Fibroblast of lung (primary cell): ENCODE data around the gene DGCR8. TPM values are rescaled to one million over a fixed set of nuclear protein-coding genes. Genes with fewer than 3 reads are reported as not detected.

Source experiments
- DNase-seq, 2 donors: peaks; one replicate each; pipeline versions ENCODE4 v3.0.0 to v3.0.0-alpha.2; 2010; ENCODE audit warnings: low read depth in 2 of 2
- H2AFZ ChIP-seq: 2 replicates; pipeline ENCODE4 v1.5.1; 2012; ENCODE audit warnings: low read length, control low read depth, inconsistent platforms
- H3K27ac ChIP-seq: 2 replicates; pipeline ENCODE4 v1.5.1; 2011; ENCODE audit warnings: low read length, control low read depth; ENCODE audit not compliant: insufficient read depth
- H3K27me3 ChIP-seq: 2 replicates; pipeline ENCODE4 v1.5.1; 2011; ENCODE audit warnings: mild to moderate bottlenecking, low read length; ENCODE audit not compliant: control insufficient read depth, insufficient read depth
- H3K36me3 ChIP-seq: 2 replicates; pipeline ENCODE4 v1.5.1; 2011; ENCODE audit warnings: low read length; ENCODE audit not compliant: control insufficient read depth, insufficient read depth
- H3K4me1 ChIP-seq: 2 replicates; pipeline ENCODE4 v1.5.1; 2011; ENCODE audit warnings: low read length; ENCODE audit not compliant: control insufficient read depth, insufficient read depth; ENCODE audit errors: extremely low read depth
- H3K4me2 ChIP-seq: 2 replicates; pipeline ENCODE4 v1.5.1; 2011; ENCODE audit warnings: low read length, control low read depth; ENCODE audit not compliant: insufficient read depth; ENCODE audit errors: extremely low read depth
- H3K4me3 ChIP-seq, 4 experiments: fragments of 200-600 bp in 1 of 4; sonication (generic) in 1 of 4; replicated peaks in 1 of 4; 2 replicates each; pipeline ENCODE4 v1.5.1; 2011 to 2016; ENCODE audit warnings: low read length in 4 of 4, low read depth in 3 of 4, mild to moderate bottlenecking in 3 of 4, control low read depth in 2 of 4, inconsistent platforms in 1 of 4, mixed read lengths in 1 of 4; ENCODE audit not compliant: insufficient read depth in 1 of 4; ENCODE audit errors: control extremely low read depth in 1 of 4
- H3K79me2 ChIP-seq: 2 replicates; pipeline ENCODE4 v1.5.1; 2012; ENCODE audit warnings: mild to moderate bottlenecking, low read length, inconsistent platforms; ENCODE audit not compliant: control insufficient read depth, insufficient read depth
- H3K9ac ChIP-seq: 2 replicates; pipeline ENCODE4 v1.5.1; 2011; ENCODE audit warnings: mild to moderate bottlenecking, low read length, control low read depth; ENCODE audit not compliant: insufficient read depth
- H3K9me3 ChIP-seq: 2 replicates; pipeline ENCODE4 v1.5.1; 2012; ENCODE audit warnings: low read depth, low read length; ENCODE audit not compliant: control insufficient read depth, insufficient read depth
- H4K20me1 ChIP-seq: 2 replicates; pipeline ENCODE4 v1.5.1; 2011; ENCODE audit warnings: low read length; ENCODE audit not compliant: control insufficient read depth, insufficient read depth; ENCODE audit errors: extremely low read depth
- EZH2 ChIP-seq: IDR thresholded peaks from 2 replicates; pipeline ENCODE4 v1.5.1; 2012; ENCODE audit warnings: low read length, control low read depth, mild to moderate bottlenecking; ENCODE audit errors: missing control alignments
- polyA plus RNA-seq, 2 donors: library from polyadenylated mRNA; depleted of rRNA in 1 of 2; stranded (reverse) in 1 of 2; unstranded in 1 of 2; fragments of >200 nt; gene quantifications; 2 replicates each; pipeline ENCODE4 v1.2.1, GENCODE V29; 2011 to 2012; ENCODE audit warnings: missing spikeins in 1 of 2
- total RNA-seq: library from RNA; depleted of rRNA; stranded (reverse); fragments of >200 nt; gene quantifications from 2 replicates; pipeline ENCODE4 v1.2.1, GENCODE V29; 2014
- TF ChIP-seq, protein P1 (sequence below), 2 donors: IDR thresholded peaks in 1 of 2; conservative IDR thresholded peaks in 1 of 2; 1 replicate in 1 of 2; 2 replicates in 1 of 2; pipeline ENCODE4 v1.5.1; 2011 to 2012; ENCODE audit warnings: low read length in 2 of 2, control low read depth in 1 of 2, inconsistent platforms in 1 of 2, low read depth in 1 of 2, mild to moderate bottlenecking in 1 of 2

The DGCR8 gene
- total and polyA plus RNA-seq, 2 donors (not counting 1 experiment from before 2014, with no cell fraction given) = 18.8 to 21.3 TPM

DNA sequence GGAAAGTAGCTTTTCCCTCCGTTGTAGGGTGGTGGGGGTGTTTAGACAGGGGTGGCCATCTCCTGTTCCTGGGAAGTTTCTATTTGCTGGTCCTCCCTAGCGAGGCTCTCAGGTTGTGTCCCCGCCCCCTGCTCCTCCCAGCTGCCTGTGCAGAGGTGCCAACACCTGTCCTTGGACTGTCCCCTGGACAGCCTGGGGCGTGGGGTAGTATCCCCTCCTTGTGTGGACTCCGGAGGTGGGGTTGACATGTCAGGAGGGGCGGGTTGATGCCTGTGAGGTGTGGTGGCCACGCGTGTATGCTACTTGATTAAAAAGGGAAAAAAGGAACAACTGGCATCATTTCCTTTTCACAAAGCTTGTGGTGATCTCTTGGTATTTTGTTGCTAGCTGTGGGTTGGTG is 21.6 kb downstream of the DGCR8 start:
- DNase-seq = no peak
- no peaks in the 10 kb centered on the region for H4K20me1 ChIP-seq
- no peak overlapping the region for H3K4me3 ChIP-seq
- H3K4me2 ChIP-seq = no peak overlapping the region
- H3K27me3 ChIP-seq = no peaks in the 10 kb centered on the region
- H3K79me2 ChIP-seq = peaks cover 45% of the 10 kb centered on the region
- no peak overlapping the region for H3K9ac ChIP-seq
- H3K27ac ChIP-seq = no peak overlapping the region
- H3K9me3 ChIP-seq = no peaks in the 10 kb centered on the region
- no peaks in the 10 kb centered on the region for H3K4me1 ChIP-seq
- TF ChIP-seq, protein P1, sequence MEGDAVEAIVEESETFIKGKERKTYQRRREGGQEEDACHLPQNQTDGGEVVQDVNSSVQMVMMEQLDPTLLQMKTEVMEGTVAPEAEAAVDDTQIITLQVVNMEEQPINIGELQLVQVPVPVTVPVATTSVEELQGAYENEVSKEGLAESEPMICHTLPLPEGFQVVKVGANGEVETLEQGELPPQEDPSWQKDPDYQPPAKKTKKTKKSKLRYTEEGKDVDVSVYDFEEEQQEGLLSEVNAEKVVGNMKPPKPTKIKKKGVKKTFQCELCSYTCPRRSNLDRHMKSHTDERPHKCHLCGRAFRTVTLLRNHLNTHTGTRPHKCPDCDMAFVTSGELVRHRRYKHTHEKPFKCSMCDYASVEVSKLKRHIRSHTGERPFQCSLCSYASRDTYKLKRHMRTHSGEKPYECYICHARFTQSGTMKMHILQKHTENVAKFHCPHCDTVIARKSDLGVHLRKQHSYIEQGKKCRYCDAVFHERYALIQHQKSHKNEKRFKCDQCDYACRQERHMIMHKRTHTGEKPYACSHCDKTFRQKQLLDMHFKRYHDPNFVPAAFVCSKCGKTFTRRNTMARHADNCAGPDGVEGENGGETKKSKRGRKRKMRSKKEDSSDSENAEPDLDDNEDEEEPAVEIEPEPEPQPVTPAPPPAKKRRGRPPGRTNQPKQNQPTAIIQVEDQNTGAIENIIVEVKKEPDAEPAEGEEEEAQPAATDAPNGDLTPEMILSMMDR (conservative IDR thresholded peaks at IDR 0.05 in 1 of 2, IDR thresholded peaks at IDR 0.05 in 1 of 2; ENCODE audit: low read depth in 1 of 2, low read length in 2 of 2) = no peak
- TF ChIP-seq EZH2 = no peak
- H2AFZ ChIP-seq = no peak overlapping the region
- H3K36me3 ChIP-seq = peaks cover 26% of the 10 kb centered on the region

DNA sequence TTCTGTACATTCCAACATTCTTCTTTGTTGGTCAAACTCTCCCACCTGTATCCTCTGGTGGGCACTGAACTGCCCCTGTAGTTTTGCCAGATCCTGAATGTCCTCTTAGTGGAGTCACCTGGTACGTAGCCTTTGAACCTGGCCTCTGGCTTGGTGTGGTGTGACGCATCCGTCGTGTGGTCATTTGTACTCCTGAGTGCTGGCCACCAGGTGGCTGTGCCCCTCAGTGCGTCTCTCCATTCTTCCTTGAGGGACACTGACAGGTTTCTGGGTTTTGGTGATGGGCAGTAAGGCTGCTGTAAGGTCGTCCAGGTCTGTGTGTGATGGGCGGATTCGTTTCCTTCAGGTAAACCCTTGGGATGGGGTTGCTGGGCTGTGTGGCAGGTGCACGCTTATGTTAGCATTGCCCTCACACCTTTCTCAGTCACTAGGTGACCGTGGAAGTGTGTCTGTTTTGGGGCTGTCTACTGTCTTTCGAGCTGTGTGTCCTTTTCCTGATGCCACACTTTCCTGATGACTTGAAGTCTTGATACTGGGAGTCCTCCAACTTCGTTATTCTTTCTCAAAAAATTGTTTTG is 22.3 kb downstream of the DGCR8 start:
- no peak for DNase-seq
- TF ChIP-seq, protein P1 (conservative IDR thresholded peaks at IDR 0.05 in 1 of 2, IDR thresholded peaks at IDR 0.05 in 1 of 2; ENCODE audit: low read depth in 1 of 2, low read length in 2 of 2) = peak in 1 of 2 donors; percentile 1
- no peak for TF ChIP-seq EZH2
- H3K9me3 ChIP-seq = no peaks in the 10 kb centered on the region
- H3K27me3 ChIP-seq = no peaks in the 10 kb centered on the region
- no peak overlapping the region for H3K4me3 ChIP-seq
- no peak overlapping the region for H2AFZ ChIP-seq
- H3K4me2 ChIP-seq = no peak overlapping the region
- no peaks in the 10 kb centered on the region for H4K20me1 ChIP-seq
- no peak overlapping the region for H3K9ac ChIP-seq
- H3K36me3 ChIP-seq = peaks cover 32% of the 10 kb centered on the region
- H3K27ac ChIP-seq = no peak overlapping the region
- H3K79me2 ChIP-seq = peaks cover 39% of the 10 kb centered on the region
- no peaks in the 10 kb centered on the region for H3K4me1 ChIP-seq

DNA sequence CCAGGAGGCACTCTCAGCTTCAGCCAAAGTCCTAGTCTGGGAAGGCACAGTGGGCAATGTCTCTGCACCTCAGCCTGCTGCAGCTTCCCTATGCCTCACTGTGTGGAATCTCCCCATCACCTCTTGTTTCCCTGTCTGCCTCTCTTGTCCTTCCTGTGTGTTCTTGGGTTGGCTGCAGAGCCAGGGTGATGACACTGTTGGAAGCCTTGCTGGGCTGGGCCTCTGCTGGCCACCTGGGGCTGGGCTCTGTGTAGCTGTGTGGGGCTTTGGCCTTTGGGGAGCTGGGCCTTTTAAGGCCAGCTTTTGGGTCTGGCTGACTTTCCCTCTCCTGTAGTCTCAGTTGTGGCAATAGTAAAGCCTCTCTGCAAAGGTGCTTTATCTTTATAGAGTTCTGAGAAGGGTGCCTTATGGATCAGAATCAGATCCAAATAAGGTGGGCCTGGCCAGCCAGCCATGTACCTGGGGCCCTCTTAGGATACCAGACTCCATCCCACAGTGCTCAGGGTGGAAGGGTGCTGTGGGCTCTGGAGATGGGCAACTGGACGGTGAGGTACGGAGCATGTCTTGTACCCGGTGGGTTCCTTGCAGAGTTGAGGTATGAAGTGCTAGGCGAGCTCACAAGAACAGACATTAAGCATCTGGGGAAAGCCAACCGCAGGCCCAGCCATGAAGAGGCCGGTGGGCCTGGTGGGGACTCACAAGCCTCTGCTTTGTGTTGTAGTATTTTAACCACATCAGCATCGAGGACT is 25.6 kb downstream of the DGCR8 start:
- Histone ChIP-seq H3K27ac (no peak overlapping the region), H3K36me3 (peaks cover 51% of the 10 kb centered on the region), H3K9ac (no peak overlapping the region), H3K4me3 (no peak overlapping the region), H3K9me3 (no peaks in the 10 kb centered on the region), H4K20me1 (no peaks in the 10 kb centered on the region), H3K4me2 (no peak overlapping the region), H3K4me1 (no peaks in the 10 kb centered on the region), H2AFZ (no peak overlapping the region), H3K79me2 (peaks cover 30% of the 10 kb centered on the region), H3K27me3 (no peaks in the 10 kb centered on the region)
- TF ChIP-seq EZH2 = no peak
- TF ChIP-seq, protein P1 (conservative IDR thresholded peaks at IDR 0.05 in 1 of 2, IDR thresholded peaks at IDR 0.05 in 1 of 2; ENCODE audit: low read depth in 1 of 2, low read length in 2 of 2) = no peak
- no peak for DNase-seq
